ENCODE results near the gene DHODH. TPM values are rescaled to one million over a fixed set of nuclear protein-coding genes. Genes with fewer than 3 reads are reported as not detected.

DHODH gene
- total and polyA plus RNA-seq, 2 of the 8 experiments (the other 6 are each of a cell fraction or from before 2014, with no cell fraction given) = 9.1 to 19.4 TPM

DNA sequence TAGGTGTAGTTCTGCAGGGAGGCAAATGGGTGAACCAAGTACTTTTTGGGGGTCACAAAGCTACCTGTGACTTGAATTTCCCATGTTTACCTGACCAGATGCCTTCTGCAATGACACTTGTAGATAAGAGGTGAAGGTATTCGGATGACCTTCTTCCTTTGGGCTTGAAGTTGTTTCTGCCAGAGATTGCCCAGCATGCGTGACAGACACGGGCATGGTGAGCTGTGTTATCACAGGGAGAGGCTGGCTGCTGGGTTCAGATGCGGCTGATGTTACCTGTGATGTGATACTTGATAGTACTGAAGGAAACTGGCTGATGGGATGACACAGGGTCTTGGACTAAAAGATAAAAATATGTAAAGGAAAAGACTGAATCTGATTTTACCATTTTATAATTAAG is 22.4 kb upstream of the DHODH start (continued):
- TF ChIP-seq RFX5 (IDR thresholded peaks at IDR 0.05; ENCODE audit: borderline replicate concordance, low read depth, low read length) = no peak
- TF ChIP-seq SIX5 (IDR thresholded peaks at IDR 0.05; ENCODE audit: low read depth, low read length) = no peak
- no peak for TF ChIP-seq GTF2F1 (IDR thresholded peaks at IDR 0.05; ENCODE audit: borderline replicate concordance, low read depth, low read length)
- no peak for TF ChIP-seq POU5F1 (IDR thresholded peaks at IDR 0.05; ENCODE audit: low read depth, low read length)
- TF ChIP-seq TEAD4 (IDR thresholded peaks at IDR 0.05; ENCODE audit: low read depth, low read length) = no peak
- no peak for TF ChIP-seq SRF (IDR thresholded peaks at IDR 0.05; ENCODE audit: low read depth, low read length)
- no peak for TF ChIP-seq SP1 (IDR thresholded peaks at IDR 0.05; ENCODE audit: low read depth, low read length)
